ENCODE results near the gene FFAR1. TPM values are rescaled to one million over a fixed set of nuclear protein-coding genes. Genes with fewer than 3 reads are reported as not detected.

The FFAR1 gene
- total RNA-seq, 1 donor from 2014 or later: not detected

DNA sequence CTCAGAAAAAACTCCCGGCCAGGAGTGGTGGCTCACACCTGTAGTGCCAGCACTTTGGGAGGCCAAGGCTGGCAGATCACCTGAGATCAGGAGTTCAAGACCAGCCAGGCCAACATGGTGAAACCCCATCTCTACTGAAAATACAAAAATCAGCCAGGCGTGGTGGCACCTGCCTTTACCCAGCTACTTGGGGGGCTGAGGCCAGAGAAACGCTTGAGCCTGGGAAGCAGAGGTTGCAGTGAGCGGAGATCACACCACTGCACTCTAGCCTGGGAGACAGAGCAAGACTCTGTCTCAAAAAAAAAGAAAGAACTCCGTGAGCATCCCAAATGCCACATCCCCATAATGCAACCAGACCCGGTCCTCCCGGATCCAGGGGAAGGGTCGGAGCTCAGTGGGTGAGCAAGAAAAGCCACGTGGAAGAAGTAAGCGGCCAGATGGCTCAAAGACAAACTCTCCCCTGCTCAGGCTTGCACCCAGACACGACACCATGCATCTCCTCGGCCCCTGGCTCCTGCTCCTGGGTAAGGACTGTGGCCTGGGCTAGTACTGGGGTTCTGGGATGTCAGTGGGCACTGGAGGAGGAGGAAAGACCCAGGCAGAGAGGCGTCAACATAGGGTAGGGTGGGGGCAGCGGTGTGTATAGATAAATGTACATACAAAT, 16.0 kb upstream of the FFAR1 start:
- TF ChIP-seq, protein P1, sequence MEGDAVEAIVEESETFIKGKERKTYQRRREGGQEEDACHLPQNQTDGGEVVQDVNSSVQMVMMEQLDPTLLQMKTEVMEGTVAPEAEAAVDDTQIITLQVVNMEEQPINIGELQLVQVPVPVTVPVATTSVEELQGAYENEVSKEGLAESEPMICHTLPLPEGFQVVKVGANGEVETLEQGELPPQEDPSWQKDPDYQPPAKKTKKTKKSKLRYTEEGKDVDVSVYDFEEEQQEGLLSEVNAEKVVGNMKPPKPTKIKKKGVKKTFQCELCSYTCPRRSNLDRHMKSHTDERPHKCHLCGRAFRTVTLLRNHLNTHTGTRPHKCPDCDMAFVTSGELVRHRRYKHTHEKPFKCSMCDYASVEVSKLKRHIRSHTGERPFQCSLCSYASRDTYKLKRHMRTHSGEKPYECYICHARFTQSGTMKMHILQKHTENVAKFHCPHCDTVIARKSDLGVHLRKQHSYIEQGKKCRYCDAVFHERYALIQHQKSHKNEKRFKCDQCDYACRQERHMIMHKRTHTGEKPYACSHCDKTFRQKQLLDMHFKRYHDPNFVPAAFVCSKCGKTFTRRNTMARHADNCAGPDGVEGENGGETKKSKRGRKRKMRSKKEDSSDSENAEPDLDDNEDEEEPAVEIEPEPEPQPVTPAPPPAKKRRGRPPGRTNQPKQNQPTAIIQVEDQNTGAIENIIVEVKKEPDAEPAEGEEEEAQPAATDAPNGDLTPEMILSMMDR (IDR thresholded peaks at IDR 0.05): no peak
- no peaks in the 10 kb centered on the region for H3K36me3 ChIP-seq
- no peaks in the 10 kb centered on the region for H3K9me3 ChIP-seq
- intact Hi-C loops (cut with DNase I): no loop called here
- no peak overlapping the region for H3K27ac ChIP-seq
- H3K27me3 ChIP-seq: no peaks in the 10 kb centered on the region
- no peaks in the 10 kb centered on the region for H3K4me1 ChIP-seq
- no peak overlapping the region for H3K4me3 ChIP-seq
- no peak for DNase-seq (ENCODE audit: low spot score in 2 of 2)

DNA sequence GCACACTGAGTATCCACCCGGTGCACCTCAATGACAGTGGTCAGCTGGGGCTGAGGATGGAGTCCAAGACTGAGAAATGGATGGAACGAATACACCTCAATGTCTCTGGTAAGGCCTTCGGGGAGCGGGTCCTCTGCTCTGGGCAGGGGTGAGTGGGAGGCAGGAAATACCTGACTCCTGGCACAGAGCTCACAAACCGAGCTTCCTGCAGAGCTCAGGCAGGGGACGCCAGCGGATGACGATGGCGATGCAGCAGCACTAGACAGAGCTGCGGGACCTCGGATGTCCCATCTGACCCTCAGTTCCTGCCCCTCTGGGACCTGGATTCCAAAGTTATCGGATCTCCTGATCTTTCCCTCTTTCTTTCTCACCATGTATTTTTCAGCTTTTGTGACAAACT, 14.9 kb upstream of the FFAR1 start:
- H3K4me3 ChIP-seq: no peak overlapping the region
- intact Hi-C loops (cut with DNase I): no loop called here
- H3K27ac ChIP-seq: no peak overlapping the region
- H3K9me3 ChIP-seq: no peaks in the 10 kb centered on the region
- DNase-seq (ENCODE audit: low spot score in 2 of 2): no peak
- no peaks in the 10 kb centered on the region for H3K27me3 ChIP-seq
- TF ChIP-seq, protein P1 (IDR thresholded peaks at IDR 0.05): no peak
- H3K36me3 ChIP-seq: no peaks in the 10 kb centered on the region
- no peaks in the 10 kb centered on the region for H3K4me1 ChIP-seq

DNA sequence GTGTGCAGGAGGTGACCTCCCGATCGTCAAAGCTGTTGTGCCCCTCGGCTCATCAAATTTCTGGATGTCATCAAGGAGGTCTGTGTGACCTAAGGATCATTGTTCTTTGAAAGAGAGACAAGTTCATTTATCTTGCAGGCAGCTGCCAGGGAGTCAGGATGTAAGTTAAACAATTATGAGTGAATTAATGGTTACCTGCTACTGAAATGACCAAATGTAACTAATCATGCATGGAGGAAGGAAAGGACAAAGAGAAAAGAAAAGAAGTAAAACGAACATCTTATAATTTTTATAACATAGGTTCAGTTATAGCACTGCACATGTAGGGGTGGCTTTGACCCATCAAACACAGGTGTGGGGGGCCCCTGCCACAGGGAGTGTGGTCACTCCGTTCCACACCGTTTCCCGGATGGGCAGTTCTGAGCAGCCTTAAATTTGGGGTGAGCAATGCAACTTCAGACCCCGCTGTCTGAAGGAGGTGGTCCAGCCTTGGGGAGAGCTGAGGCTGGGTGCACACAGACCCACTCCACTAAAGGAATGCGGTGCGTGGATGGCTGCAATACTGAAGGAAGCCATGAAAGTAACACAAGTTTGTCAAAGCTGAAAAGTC, 13.5 kb upstream of the FFAR1 start:
- Histone ChIP-seq H3K4me1 (no peaks in the 10 kb centered on the region), H3K36me3 (no peaks in the 10 kb centered on the region), H3K27me3 (no peaks in the 10 kb centered on the region), H3K9me3 (no peaks in the 10 kb centered on the region), H3K4me3 (no peak overlapping the region), H3K27ac (no peak overlapping the region)
- intact Hi-C loops (cut with DNase I): no loop called here
- no peak for DNase-seq (ENCODE audit: low spot score in 2 of 2)
- TF ChIP-seq, protein P1 (IDR thresholded peaks at IDR 0.05): no peak

- H3K4me3 ChIP-seq: no peak overlapping the region
- no peaks in the 10 kb centered on the region for H3K4me1 ChIP-seq
- DNase-seq (ENCODE audit: low spot score in 2 of 2): no peak
- H3K36me3 ChIP-seq: no peaks in the 10 kb centered on the region
- intact Hi-C loops (cut with DNase I): no loop called here
- H3K27me3 ChIP-seq: no peaks in the 10 kb centered on the region
- no peaks in the 10 kb centered on the region for H3K9me3 ChIP-seq
- TF ChIP-seq, protein P1 (IDR thresholded peaks at IDR 0.05): no peak
- no peak overlapping the region for H3K27ac ChIP-seq
Measured at GRCh38 chr19:35336166-35336955, 11.3 kb upstream of the FFAR1 start.

- intact Hi-C loops (cut with DNase I): no loop called here
Measured at GRCh38 chr19:35337097-35337983, 10.4 kb upstream of the FFAR1 start.

More at GRCh38 chr19:35337097-35337983, 10.4 kb upstream of the FFAR1 start:
- Histone ChIP-seq H3K9me3 (no peaks in the 10 kb centered on the region), H3K4me3 (no peak overlapping the region), H3K27ac (no peak overlapping the region), H3K36me3 (no peaks in the 10 kb centered on the region), H3K4me1 (no peaks in the 10 kb centered on the region), H3K27me3 (no peaks in the 10 kb centered on the region)
- TF ChIP-seq, protein P1 (IDR thresholded peaks at IDR 0.05): no peak
- no peak for DNase-seq (ENCODE audit: low spot score in 2 of 2)

All from ascending aorta (tissue), 2 donors.